Ishikawa (cell line): ENCODE measurements around the gene BMERB1.

Source experiments
- CEBPB ChIP-seq: IDR thresholded peaks from 2 replicates; pipeline ENCODE4 v1.6.1; 2012
- CREB1 ChIP-seq: IDR thresholded peaks from 2 replicates; pipeline ENCODE4 v1.6.1; 2012; ENCODE audit warnings: low read depth
- EGR1 ChIP-seq: IDR thresholded peaks from 2 replicates; pipeline ENCODE4 v1.6.1; 2012
- EP300 ChIP-seq: IDR thresholded peaks from 2 replicates; pipeline ENCODE4 v1.6.1; 2012; ENCODE audit warnings: borderline replicate concordance
- FOXM1 ChIP-seq: IDR thresholded peaks from 2 replicates; pipeline ENCODE4 v1.6.1; 2012; ENCODE audit warnings: low read depth, borderline replicate concordance
- NFIC ChIP-seq: IDR thresholded peaks from 2 replicates; pipeline ENCODE4 v1.6.1; 2012
- RAD21 ChIP-seq: IDR thresholded peaks from 2 replicates; pipeline ENCODE4 v1.6.1; 2012; ENCODE audit warnings: low read depth
- TAF1 ChIP-seq: IDR thresholded peaks from 2 replicates; pipeline ENCODE4 v1.6.1; 2012; ENCODE audit warnings: low read depth, mild to moderate bottlenecking
- TCF12 ChIP-seq: IDR thresholded peaks from 2 replicates; pipeline ENCODE4 v1.6.1; 2012; ENCODE audit warnings: low read depth
- TEAD4 ChIP-seq: IDR thresholded peaks from 2 replicates; pipeline ENCODE4 v1.6.1; 2012
- YY1 ChIP-seq: IDR thresholded peaks from 2 replicates; pipeline ENCODE4 v1.6.1; 2012; ENCODE audit warnings: low read depth
- ZBTB7A ChIP-seq: IDR thresholded peaks from 2 replicates; pipeline ENCODE4 v1.6.1; 2012; ENCODE audit warnings: low read depth
- TF ChIP-seq, protein P1 (sequence below): IDR thresholded peaks from 2 replicates; pipeline ENCODE4 v1.6.1; 2012
- TF ChIP-seq, protein P2 (sequence below): IDR thresholded peaks from 2 replicates; pipeline ENCODE4 v1.6.1; 2012; ENCODE audit warnings: low read depth, mild to moderate bottlenecking
- TF ChIP-seq, protein P3 (sequence below): IDR thresholded peaks from 2 replicates; pipeline ENCODE4 v1.6.1; 2012

BMERB1 gene

DNA sequence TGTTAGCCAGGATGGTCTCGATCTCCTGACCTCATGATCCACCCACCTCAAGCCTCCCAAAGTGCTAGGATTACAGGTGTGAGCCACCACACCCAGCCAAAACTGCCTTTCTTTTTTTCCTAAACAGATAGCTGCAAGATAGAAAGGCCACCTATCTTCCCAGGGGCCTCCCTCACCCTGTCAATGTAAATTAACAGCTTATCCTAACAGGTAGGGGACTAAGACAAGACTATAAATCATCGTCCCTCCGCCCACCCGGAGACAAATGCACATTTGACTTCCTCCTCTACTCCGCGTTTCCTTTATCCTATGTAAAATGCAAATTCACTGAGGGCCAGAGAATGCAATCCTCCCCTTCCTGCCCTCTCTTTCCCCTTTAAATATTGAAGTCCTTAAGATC is 137.2 kb downstream of the BMERB1 start:
- TF ChIP-seq FOXM1: no peak
- no peak for TF ChIP-seq CREB1
- TF ChIP-seq, protein P1, sequence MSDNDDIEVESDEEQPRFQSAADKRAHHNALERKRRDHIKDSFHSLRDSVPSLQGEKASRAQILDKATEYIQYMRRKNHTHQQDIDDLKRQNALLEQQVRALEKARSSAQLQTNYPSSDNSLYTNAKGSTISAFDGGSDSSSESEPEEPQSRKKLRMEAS: no peak
- no peak for TF ChIP-seq EGR1
- TF ChIP-seq, protein P2, sequence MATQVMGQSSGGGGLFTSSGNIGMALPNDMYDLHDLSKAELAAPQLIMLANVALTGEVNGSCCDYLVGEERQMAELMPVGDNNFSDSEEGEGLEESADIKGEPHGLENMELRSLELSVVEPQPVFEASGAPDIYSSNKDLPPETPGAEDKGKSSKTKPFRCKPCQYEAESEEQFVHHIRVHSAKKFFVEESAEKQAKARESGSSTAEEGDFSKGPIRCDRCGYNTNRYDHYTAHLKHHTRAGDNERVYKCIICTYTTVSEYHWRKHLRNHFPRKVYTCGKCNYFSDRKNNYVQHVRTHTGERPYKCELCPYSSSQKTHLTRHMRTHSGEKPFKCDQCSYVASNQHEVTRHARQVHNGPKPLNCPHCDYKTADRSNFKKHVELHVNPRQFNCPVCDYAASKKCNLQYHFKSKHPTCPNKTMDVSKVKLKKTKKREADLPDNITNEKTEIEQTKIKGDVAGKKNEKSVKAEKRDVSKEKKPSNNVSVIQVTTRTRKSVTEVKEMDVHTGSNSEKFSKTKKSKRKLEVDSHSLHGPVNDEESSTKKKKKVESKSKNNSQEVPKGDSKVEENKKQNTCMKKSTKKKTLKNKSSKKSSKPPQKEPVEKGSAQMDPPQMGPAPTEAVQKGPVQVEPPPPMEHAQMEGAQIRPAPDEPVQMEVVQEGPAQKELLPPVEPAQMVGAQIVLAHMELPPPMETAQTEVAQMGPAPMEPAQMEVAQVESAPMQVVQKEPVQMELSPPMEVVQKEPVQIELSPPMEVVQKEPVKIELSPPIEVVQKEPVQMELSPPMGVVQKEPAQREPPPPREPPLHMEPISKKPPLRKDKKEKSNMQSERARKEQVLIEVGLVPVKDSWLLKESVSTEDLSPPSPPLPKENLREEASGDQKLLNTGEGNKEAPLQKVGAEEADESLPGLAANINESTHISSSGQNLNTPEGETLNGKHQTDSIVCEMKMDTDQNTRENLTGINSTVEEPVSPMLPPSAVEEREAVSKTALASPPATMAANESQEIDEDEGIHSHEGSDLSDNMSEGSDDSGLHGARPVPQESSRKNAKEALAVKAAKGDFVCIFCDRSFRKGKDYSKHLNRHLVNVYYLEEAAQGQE: no peak
- TF ChIP-seq ZBTB7A: no peak
- no peak for TF ChIP-seq RAD21
- no peak for TF ChIP-seq TCF12
- no peak for TF ChIP-seq TAF1
- TF ChIP-seq CEBPB: no peak
- no peak for TF ChIP-seq NFIC
- TF ChIP-seq, protein P3, sequence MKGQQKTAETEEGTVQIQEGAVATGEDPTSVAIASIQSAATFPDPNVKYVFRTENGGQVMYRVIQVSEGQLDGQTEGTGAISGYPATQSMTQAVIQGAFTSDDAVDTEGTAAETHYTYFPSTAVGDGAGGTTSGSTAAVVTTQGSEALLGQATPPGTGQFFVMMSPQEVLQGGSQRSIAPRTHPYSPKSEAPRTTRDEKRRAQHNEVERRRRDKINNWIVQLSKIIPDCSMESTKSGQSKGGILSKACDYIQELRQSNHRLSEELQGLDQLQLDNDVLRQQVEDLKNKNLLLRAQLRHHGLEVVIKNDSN: no peak
- TF ChIP-seq TEAD4: no peak
- no peak for TF ChIP-seq YY1
- no peak for TF ChIP-seq EP300

DNA sequence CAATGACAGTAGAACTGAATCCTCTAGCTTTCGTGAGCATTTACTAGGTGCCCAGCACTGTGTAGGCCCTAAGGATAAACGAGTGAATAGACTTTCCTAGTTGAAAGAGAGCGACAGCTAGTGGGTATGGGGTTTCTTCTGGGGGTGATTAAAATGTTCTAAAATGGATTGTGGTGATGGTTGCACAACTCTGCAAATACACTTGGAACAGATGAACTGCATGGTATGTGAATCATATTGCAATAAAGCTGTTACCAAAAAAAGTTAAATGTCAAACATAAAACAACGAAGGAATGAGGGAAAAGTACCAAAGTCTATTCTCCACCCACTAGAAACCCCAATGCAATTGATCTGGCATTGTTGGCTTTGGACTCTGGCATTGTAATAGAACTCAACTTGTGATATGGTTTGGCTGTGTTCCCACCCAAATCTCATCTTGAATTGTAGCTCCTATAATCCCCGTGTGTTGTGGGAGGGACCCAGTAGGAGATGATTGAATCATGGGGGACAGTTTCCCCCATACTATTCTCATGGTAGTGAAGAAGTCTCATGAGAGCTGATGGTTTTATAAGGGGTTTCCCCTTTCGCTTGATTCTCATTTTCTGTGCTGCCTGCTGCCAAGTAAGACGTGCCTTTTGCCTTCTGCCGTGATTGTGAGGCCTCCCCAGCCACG is 138.1 kb downstream of the BMERB1 start:
- TF ChIP-seq YY1 (no peak), TCF12 (no peak), TAF1 (no peak), NFIC (no peak)

DNA sequence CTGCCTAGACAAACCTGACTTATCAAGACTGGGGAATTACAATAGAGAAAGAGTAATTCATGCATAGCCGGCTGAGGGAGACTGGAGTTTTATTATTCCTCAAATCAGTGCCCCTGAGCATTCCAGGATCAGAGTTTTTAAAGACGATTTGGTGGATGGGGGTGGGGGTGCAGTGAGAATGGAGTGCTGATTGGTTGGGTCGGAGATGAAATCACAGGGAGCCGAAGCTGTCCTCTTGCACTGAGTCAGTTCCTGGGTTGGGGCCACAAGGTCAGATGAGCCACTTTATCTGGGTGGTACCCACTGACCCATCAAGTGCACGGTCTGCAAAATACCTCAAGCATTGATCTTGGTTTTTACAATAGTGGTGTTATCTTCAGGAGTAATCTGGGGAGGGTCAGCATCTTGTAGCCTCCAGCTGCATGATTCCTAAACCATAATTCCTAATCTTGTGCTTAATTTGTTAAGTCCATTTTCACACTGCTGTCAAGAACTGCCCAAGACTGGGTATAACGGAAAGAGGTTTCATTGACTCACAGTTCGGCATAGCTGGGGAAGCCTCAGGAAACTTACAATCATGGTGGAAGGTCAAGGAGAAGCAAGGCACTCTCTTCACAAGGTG is 139.0 kb downstream of the BMERB1 start:
- TF ChIP-seq EP300: no peak
- TF ChIP-seq, protein P1: no peak
- TF ChIP-seq RAD21: no peak
- no peak for TF ChIP-seq EGR1
- no peak for TF ChIP-seq TCF12
- TF ChIP-seq FOXM1: no peak

DNA sequence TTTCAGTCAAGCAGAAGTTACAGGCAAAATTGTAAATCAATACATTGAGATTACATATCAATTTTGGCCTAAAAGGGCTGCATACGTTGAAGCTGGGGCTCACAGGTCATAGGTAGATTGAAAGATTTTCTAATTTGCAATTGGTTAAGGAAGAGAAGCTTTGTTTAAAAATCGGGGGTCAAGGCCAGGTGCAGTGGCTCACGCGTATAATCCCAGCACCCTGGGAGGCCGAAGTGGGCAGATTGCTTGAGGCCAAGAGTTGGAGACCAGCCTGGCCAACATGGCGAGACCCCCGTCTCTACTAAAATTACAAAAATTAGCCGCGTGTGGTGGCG is 140.2 kb downstream of the BMERB1 start:
- TF ChIP-seq EGR1 (no peak), ZBTB7A (no peak), TEAD4 (no peak), CREB1 (no peak), EP300 (no peak)
- TF ChIP-seq, protein P1: no peak
- TF ChIP-seq, protein P2: no peak

DNA sequence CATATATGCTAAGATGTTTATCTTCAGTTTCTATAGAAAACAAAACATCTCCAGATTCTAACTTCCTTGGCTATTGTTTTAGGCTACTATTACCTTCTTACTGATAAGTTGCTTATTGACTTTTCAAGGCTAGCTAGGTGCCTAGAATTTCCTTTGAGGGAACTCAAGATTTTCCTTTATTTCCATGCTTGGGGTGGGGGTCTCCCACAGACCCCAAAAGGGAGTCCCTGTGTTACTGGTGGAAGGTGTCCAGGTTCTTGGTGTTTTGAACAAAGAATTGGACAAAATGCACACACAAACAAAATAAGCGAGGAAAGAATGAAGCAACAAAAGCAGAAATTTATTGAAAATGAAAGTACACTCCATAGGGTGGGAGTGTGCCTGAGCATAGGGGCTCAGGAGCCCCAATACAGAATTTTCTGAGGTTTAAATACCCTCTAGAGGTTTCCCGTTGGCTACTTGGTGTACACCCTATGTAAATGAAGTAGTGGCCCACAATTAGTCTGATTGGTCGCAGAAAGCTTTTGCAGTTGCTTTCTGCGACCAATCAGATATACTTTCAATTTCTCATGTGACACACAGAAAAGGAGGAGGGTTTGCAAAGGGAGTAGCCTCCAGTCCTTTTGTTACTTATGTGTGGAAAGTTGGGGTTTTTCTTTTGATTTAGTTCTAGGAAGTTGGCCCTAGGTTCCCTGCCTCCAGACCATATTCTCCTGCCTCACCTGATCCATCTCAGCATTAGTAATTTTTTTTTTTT is 141.1 kb downstream of the BMERB1 start:
- TF ChIP-seq EGR1 (no peak), NFIC (no peak), TCF12 (no peak), TEAD4 (no peak), EP300 (no peak), CREB1 (no peak), FOXM1 (no peak), RAD21 (no peak), YY1 (no peak), TAF1 (no peak), CEBPB (no peak), ZBTB7A (no peak)
- TF ChIP-seq, protein P3: no peak
- TF ChIP-seq, protein P1: no peak
- TF ChIP-seq, protein P2: no peak
